AG04450 (cell line): ENCODE results near the gene UBE2J2. TPM values are rescaled to one million over a fixed set of nuclear protein-coding genes. Genes with fewer than 3 reads are reported as not detected.

ENCODE experiments used
- CTCF ChIA-PET: fragments of 300-600, 350-600 bp; formaldehyde crosslinking; extraction: SDS; loops from one replicate; lab custom pipeline; 2022; ENCODE audit warnings: antibody characterized with exemption, inconsistent platforms; lab: Charles Lee
- POLR2A ChIA-PET: fragments of 350-600 bp; formaldehyde crosslinking; extraction: SDS; loops from one replicate; lab custom pipeline; 2021; ENCODE audit warnings: antibody characterized with exemption, inconsistent platforms; lab: Yijun Ruan, JAX
- DNase-seq: peaks from one replicate; pipeline ENCODE4 v3.0.0-alpha.2; 2011; ENCODE audit warnings: low read depth, low spot score
- H3K27ac ChIP-seq: one replicate; pipeline ENCODE4 v1.5.1; 2012; ENCODE audit warnings: low read depth, low read length, control low read depth
- H3K27me3 ChIP-seq: one replicate; pipeline ENCODE4 v1.6.0; 2012; ENCODE audit warnings: low read length; ENCODE audit not compliant: control insufficient read depth, insufficient read depth
- H3K4me3 ChIP-seq: 2 replicates; pipeline ENCODE4 v1.5.1; 2011; ENCODE audit warnings: mild to moderate bottlenecking, low read depth, low read length, control low read depth
- H3K9me3 ChIP-seq: 2 replicates; pipeline ENCODE4 v1.5.1; 2012; ENCODE audit warnings: low read length; ENCODE audit not compliant: control insufficient read depth, insufficient read depth
- polyA plus RNA-seq: library from polyadenylated mRNA; depleted of rRNA; stranded (reverse); fragments of >200 nt; gene quantifications from 2 replicates; pipeline ENCODE4 v1.2.3, GENCODE V29; 2011; rRNA removed
- small RNA-seq: library from RNA; depleted of rRNA; stranded (forward); fragments of <200 nt; gene quantifications from one replicate; pipeline ENCODE3, GENCODE V24; 2012; ENCODE audit warnings: low read depth; ENCODE audit not compliant: insufficient read length
- TF ChIP-seq, protein P1 (sequence below): IDR thresholded peaks from 2 replicates; pipeline ENCODE4 v1.5.1; 2011; ENCODE audit warnings: low read depth, low read length, control low read depth, inconsistent platforms

Gene UBE2J2
- polyA plus RNA-seq, 1 experiment = 31.1 TPM

DNA sequence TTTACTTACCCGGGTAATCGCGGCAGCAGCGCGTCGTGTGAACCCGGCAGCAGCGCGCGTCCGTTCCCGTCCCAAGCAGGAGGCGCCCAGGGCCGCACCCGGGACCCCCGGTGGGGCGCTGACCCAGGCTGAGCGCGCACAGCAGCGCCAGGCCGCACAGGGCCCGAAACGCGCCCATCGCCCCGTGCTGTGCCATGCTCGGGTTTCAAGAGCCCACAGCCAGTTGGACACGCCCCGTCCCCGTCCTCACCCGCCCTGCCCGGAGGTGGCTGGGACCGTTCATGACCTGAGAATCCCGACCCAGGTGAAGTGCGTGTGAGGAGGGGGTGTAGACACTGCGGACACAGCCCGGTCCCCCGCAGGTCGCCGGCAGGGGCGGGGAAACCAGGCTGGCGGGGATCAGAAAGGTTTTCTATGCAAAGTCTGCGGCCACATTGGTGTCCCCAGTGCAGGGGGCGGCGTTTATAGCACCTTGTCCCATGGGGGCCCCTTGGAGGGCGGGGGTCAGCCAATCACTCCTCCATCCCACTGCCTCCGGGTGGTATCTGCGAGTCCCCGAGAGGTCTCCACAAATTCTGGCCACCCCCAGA is 67.2 kb downstream of the UBE2J2 start, which contains the start of gene TNFRSF18:
Gene TNFRSF18, minus strand, starts transcription at position 217 of the 590 bp plus-strand sequence. Its CDS starts 21 bp downstream, at position 196.
- H3K4me3 ChIP-seq = peak within 1 kb of the TSS; percentile 20; the same call in 1 of the 2 replicates
- ChIA-PET POLR2A (no interaction called here), CTCF (no interaction called here)
- TF ChIP-seq, protein P1, sequence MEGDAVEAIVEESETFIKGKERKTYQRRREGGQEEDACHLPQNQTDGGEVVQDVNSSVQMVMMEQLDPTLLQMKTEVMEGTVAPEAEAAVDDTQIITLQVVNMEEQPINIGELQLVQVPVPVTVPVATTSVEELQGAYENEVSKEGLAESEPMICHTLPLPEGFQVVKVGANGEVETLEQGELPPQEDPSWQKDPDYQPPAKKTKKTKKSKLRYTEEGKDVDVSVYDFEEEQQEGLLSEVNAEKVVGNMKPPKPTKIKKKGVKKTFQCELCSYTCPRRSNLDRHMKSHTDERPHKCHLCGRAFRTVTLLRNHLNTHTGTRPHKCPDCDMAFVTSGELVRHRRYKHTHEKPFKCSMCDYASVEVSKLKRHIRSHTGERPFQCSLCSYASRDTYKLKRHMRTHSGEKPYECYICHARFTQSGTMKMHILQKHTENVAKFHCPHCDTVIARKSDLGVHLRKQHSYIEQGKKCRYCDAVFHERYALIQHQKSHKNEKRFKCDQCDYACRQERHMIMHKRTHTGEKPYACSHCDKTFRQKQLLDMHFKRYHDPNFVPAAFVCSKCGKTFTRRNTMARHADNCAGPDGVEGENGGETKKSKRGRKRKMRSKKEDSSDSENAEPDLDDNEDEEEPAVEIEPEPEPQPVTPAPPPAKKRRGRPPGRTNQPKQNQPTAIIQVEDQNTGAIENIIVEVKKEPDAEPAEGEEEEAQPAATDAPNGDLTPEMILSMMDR = no peak
- no peak within 1 kb of the TSS for H3K27ac ChIP-seq
- H3K9me3 ChIP-seq = peaks cover 3% of the 10 kb centered on the region; the same call in 1 of the 2 replicates
- H3K27me3 ChIP-seq = peaks cover 9% of the 10 kb centered on the region
- DNase-seq = no peak

DNA sequence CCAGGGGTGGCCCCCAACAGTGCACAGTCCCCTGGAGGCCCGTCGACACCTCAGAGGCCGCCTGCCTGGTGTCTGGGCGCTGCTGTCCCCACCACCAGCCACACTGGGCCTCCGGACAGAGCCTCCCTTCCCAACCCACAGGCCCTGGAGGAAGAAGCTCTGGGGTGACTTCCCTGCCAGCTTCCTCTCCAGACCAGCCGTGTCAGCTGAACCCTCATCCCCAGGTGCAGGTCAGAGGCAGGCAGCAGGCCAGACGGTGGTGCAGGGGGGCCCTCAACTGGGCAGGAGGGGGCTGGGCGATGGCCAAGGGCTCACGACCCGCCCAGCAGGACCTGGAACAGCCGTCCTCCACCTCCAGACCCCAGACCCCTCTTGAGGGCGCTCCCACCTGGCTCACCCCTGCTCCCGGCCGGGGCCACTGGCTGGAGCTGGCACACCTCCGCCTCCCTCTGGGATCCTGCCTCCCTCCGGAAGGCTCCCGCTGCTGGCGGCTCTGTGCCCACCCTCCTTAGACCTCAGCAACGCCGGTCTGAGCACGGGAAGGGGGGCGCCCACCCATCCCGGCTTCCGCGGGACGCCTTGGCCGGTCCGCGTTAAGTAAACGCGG is 67.8 kb downstream of the UBE2J2 start:
- TF ChIP-seq, protein P1 = no peak
- CTCF ChIA-PET = no interaction called here
- no peak overlapping the region for H3K4me3 ChIP-seq
- DNase-seq = no peak
- POLR2A ChIA-PET = no interaction called here
- peaks cover 9% of the 10 kb centered on the region for H3K27me3 ChIP-seq
- no peak overlapping the region for H3K27ac ChIP-seq
- peaks cover 3% of the 10 kb centered on the region; the same call in 1 of the 2 replicates for H3K9me3 ChIP-seq

DNA sequence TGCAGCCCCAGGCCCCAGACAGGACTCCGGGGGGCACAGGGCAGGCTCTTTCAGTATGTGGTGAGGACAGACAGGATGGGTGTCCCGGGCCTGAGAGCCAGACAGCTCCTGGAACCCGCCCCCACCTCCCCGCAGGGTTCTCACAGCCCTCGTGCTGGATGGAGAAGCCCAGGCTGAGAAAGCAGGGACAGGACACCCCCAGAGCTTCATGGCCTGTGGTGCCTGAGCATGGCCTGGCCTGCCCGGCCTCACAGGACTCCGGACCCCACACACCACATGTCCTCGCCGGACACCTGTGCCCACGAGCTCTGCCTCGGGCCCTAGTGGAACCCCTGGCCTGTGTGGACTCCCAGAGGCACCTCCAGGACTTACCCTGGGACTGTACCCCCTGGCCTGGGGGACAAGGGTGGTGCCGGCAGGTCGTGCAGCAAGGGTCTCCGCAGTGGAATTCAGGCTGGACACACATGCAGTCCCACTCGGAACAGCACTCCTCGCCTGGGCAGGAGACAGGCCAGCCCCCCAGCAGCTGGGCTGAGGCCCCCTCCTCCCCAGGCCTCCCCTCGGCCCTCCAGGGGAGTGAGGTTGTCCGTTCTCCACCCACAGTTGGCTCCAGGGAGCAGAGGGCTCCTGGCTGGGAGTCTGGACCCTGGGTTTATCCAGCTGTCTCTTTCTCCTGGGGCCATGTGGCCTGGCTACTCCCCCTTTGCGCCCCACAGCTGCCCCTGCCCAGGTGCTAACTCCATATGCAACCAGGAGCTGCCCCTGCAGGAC is 68.5 kb downstream of the UBE2J2 start:
- no peak overlapping the region for H3K27ac ChIP-seq
- H3K9me3 ChIP-seq = peaks cover 3% of the 10 kb centered on the region; the same call in 1 of the 2 replicates
- H3K27me3 ChIP-seq = peaks cover 9% of the 10 kb centered on the region
- DNase-seq = no peak
- ChIA-PET POLR2A (no interaction called here), CTCF (no interaction called here)
- TF ChIP-seq, protein P1 = no peak
- H3K4me3 ChIP-seq = no peak overlapping the region

DNA sequence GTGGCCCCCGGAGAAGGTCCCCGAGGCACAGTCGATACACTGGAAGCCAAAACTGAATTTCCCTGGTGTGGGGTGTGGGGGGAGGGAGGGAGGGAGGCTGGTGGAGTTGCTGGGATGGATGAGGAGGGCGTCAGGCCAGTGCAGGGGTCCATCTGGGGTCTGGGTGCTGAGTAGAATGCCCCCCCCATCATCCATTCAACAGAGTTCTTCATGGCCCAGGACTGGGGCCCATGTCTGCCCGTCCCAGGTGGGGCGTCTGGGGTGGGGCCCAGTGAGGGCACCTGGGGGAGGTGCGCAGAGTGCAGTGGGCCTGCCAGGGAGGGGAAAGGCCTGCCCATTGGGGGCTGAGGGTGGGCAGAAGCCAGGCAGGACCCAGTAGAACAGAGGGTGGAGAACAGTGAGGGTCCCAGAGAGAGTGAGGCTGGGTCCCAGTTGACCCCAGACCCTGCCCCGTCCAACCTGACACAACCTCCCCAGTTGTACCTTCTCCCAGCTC is 69.2 kb downstream of the UBE2J2 start:
- H3K4me3 ChIP-seq = no peak overlapping the region
- CTCF ChIA-PET = no interaction called here
- peaks cover 3% of the 10 kb centered on the region; the same call in 1 of the 2 replicates for H3K9me3 ChIP-seq
- TF ChIP-seq, protein P1 = no peak
- H3K27me3 ChIP-seq = peaks cover 9% of the 10 kb centered on the region
- POLR2A ChIA-PET = no interaction called here
- H3K27ac ChIP-seq = no peak overlapping the region
- DNase-seq = no peak

Small RNA genes lying within 50 kb of the gene (small RNA-seq; reads per million reads assigned to genes)
- gene MIR6726 = not detected

Other genes with a start within 250 kb of the UBE2J2 start
- not detected in 2 replicates for gene RNF223, start 199.5 kb downstream of the UBE2J2 start, polyA plus RNA-seq
- gene C1orf159, start 157.8 kb downstream of the UBE2J2 start, polyA plus RNA-seq = 2.3 and 3.2 TPM in 2 replicates
- gene TTLL10, start 100.0 kb downstream of the UBE2J2 start, polyA plus RNA-seq = not detected in 2 replicates
- 1.0 and 2.1 TPM in 2 replicates for gene TNFRSF18, start 67.3 kb downstream of the UBE2J2 start, polyA plus RNA-seq
- gene TNFRSF4, start 59.7 kb downstream of the UBE2J2 start, polyA plus RNA-seq = 0.07 and 0.24 TPM in 2 replicates
- 109 and 115 TPM in 2 replicates for gene SDF4, start 41.9 kb downstream of the UBE2J2 start, polyA plus RNA-seq
- 15.2 and 15.7 TPM in 2 replicates for gene B3GALT6, start 41.6 kb downstream of the UBE2J2 start, polyA plus RNA-seq
- 0.21 and 0.51 TPM in 2 replicates for gene C1QTNF12, start 27.1 kb downstream of the UBE2J2 start, polyA plus RNA-seq
- gene SCNN1D, start 6.6 kb upstream of the UBE2J2 start, polyA plus RNA-seq = 1.5 and 1.8 TPM in 2 replicates
- 17.5 and 24.8 TPM in 2 replicates for gene ACAP3, start 34.1 kb upstream of the UBE2J2 start, polyA plus RNA-seq
- 9.6 and 15.6 TPM in 2 replicates for gene PUSL1, start 34.7 kb upstream of the UBE2J2 start, polyA plus RNA-seq
- gene INTS11, start 50.8 kb upstream of the UBE2J2 start, polyA plus RNA-seq = 52.8 and 69.5 TPM in 2 replicates
- gene CPTP, start 50.9 kb upstream of the UBE2J2 start, polyA plus RNA-seq = 7.1 and 9.5 TPM in 2 replicates
- gene TAS1R3, start 57.4 kb upstream of the UBE2J2 start, polyA plus RNA-seq = 0.10 and 0.11 TPM in 2 replicates
- 8.9 and 13.6 TPM in 2 replicates for gene DVL1, start 75.6 kb upstream of the UBE2J2 start, polyA plus RNA-seq
- 186 and 275 TPM in 2 replicates for gene MXRA8, start 84.7 kb upstream of the UBE2J2 start, polyA plus RNA-seq
- gene AURKAIP1, start 101.4 kb upstream of the UBE2J2 start, polyA plus RNA-seq = 54.3 and 71.2 TPM in 2 replicates
- 169 and 181 TPM in 2 replicates for gene CCNL2, start 125.5 kb upstream of the UBE2J2 start, polyA plus RNA-seq
- gene MRPL20, start 133.4 kb upstream of the UBE2J2 start, polyA plus RNA-seq = 131 and 140 TPM in 2 replicates
- gene ANKRD65, start 147.4 kb upstream of the UBE2J2 start, polyA plus RNA-seq = 0.16 and 0.24 TPM in 2 replicates
- 3.9 and 5.3 TPM in 2 replicates for gene VWA1, start 161.8 kb upstream of the UBE2J2 start, polyA plus RNA-seq
- gene ATAD3C, start 175.8 kb upstream of the UBE2J2 start, polyA plus RNA-seq = 0.04 TPM in 1 of 2 replicates, not detected in the other
- 7.7 and 10.2 TPM in 2 replicates for gene ATAD3B, start 197.9 kb upstream of the UBE2J2 start, polyA plus RNA-seq
- gene ATAD3A, start 238.3 kb upstream of the UBE2J2 start, polyA plus RNA-seq = 8.5 and 11.0 TPM in 2 replicates